NT2/D1 (cell line): ENCODE data around the gene APMAP.

Experiments
- SUZ12 ChIP-seq: IDR thresholded peaks from 2 replicates; pipeline ENCODE4 v1.6.1; 2011; ENCODE audit not compliant: insufficient read length, insufficient read depth; ENCODE audit errors: extremely low read depth
- YY1 ChIP-seq: IDR thresholded peaks from 2 replicates; pipeline ENCODE4 v1.6.1; 2011; ENCODE audit not compliant: insufficient read length, insufficient read depth

GRCh38 chr20:24987244-24987643 lies 5.3 kb downstream of the APMAP start:
- TF ChIP-seq YY1, result no peak
- no peak for TF ChIP-seq SUZ12
